SK-N-SH (cell line): ENCODE data around the gene EPHB4.

Experiments used
- EZH2phosphoT487 ChIP-seq: fragments of 200-600 bp; sonication (generic); IDR thresholded peaks from 2 replicates; pipeline ENCODE4 v1.6.1; 2017; ENCODE audit warnings: low read depth, mixed run types, mild to moderate bottlenecking, antibody characterized with exemption, moderate library complexity, borderline replicate concordance
- JUND ChIP-seq: IDR thresholded peaks from 2 replicates; pipeline ENCODE4 v1.4.0; 2012
- NRF1 ChIP-seq: IDR thresholded peaks from 2 replicates; pipeline ENCODE4 v1.6.1; 2012; ENCODE audit warnings: low read depth, mild to moderate bottlenecking, low read length
- POLR2AphosphoS5 ChIP-seq: IDR thresholded peaks from 2 replicates; pipeline ENCODE4 v1.6.1; 2012; ENCODE audit warnings: low read depth, low read length
- RCOR1 ChIP-seq: fragments of 150-350 bp; IDR thresholded peaks from 2 replicates; pipeline ENCODE4 v1.6.1; 2017; ENCODE audit warnings: antibody characterized with exemption, low read length
- REST ChIP-seq: IDR thresholded peaks from 2 replicates; pipeline ENCODE4 v1.6.1; 2012; ENCODE audit warnings: mild to moderate bottlenecking, low read depth, low read length, moderate library complexity
- TF ChIP-seq, protein P1 (sequence below): fragments of 200-600 bp; sonication (generic); IDR thresholded peaks from 2 replicates; pipeline ENCODE4 v1.6.1; 2017; ENCODE audit warnings: antibody characterized with exemption, mild to moderate bottlenecking, moderate library complexity
- TF ChIP-seq, protein P2 (sequence below): IDR thresholded peaks from 2 replicates; pipeline ENCODE4 v1.4.0; 2012; ENCODE audit warnings: low read depth, borderline replicate concordance

- TF ChIP-seq RCOR1 (no peak), EZH2phosphoT487 (no peak), REST (no peak), POLR2AphosphoS5 (no peak), JUND (no peak), NRF1 (no peak)
- TF ChIP-seq, protein P1, sequence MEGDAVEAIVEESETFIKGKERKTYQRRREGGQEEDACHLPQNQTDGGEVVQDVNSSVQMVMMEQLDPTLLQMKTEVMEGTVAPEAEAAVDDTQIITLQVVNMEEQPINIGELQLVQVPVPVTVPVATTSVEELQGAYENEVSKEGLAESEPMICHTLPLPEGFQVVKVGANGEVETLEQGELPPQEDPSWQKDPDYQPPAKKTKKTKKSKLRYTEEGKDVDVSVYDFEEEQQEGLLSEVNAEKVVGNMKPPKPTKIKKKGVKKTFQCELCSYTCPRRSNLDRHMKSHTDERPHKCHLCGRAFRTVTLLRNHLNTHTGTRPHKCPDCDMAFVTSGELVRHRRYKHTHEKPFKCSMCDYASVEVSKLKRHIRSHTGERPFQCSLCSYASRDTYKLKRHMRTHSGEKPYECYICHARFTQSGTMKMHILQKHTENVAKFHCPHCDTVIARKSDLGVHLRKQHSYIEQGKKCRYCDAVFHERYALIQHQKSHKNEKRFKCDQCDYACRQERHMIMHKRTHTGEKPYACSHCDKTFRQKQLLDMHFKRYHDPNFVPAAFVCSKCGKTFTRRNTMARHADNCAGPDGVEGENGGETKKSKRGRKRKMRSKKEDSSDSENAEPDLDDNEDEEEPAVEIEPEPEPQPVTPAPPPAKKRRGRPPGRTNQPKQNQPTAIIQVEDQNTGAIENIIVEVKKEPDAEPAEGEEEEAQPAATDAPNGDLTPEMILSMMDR: no peak
- TF ChIP-seq, protein P2, sequence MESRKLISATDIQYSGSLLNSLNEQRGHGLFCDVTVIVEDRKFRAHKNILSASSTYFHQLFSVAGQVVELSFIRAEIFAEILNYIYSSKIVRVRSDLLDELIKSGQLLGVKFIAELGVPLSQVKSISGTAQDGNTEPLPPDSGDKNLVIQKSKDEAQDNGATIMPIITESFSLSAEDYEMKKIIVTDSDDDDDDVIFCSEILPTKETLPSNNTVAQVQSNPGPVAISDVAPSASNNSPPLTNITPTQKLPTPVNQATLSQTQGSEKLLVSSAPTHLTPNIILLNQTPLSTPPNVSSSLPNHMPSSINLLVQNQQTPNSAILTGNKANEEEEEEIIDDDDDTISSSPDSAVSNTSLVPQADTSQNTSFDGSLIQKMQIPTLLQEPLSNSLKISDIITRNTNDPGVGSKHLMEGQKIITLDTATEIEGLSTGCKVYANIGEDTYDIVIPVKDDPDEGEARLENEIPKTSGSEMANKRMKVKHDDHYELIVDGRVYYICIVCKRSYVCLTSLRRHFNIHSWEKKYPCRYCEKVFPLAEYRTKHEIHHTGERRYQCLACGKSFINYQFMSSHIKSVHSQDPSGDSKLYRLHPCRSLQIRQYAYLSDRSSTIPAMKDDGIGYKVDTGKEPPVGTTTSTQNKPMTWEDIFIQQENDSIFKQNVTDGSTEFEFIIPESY: no peak
Measured at GRCh38 chr7:100778061-100778621, 49.2 kb downstream of the EPHB4 start.
